Loucy (cell line): ENCODE results near the gene IQSEC1.

ENCODE experiments used
- CTCF ChIP-seq: fragments of 200-600 bp; sonication (generic); conservative IDR thresholded peaks from 2 replicates; pipeline ENCODE4 v1.5.1; 2014; ENCODE audit warnings: mild to moderate bottlenecking, antibody characterized with exemption, low read length
- EZH2phosphoT487 ChIP-seq: fragments of 200-600 bp; IDR thresholded peaks from 2 replicates; pipeline ENCODE4 v1.6.1; 2018; ENCODE audit warnings: antibody characterized with exemption, mild to moderate bottlenecking, moderate library complexity, borderline replicate concordance

DNA sequence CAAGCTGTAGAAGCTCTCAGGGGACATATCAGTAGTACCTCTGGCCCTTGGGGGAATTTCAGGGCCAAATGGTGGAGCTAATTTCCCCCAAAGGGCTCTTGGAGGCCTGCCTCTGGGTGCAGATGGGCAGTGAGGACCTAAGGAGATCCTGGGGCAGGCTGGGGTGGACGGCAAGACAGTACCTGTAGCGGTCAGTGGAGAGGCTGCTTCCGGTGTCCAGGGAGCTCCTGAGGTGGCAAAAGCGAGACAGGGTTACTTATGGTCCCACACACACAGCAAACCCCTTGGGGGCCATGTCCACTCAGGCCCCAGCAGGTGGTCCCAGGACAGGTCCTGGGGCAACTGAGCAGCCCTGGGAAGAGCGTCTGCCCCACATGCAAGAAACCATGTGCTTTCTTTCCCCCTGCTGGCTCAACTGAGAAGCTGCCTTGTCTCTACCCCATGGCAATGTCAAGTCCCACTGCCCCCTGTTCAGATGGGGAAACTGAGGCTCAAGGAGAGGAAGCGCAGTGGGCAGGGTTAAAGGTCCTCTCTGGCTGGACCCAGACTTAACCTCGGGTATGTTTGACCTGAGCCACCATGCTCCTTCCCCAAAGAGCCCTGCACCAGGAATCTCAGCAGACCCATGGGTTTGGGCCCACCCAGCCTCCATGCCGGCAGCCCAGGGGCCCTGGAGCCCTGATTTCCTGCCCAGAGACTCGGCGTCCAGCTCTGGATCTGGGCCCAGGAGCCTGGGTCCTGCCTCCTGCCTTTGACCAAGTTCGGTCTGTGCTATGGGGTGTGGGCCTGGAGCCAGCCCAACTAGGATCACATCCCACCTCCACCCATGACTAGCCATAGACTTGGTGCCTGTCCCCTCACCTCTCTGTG, 25.7 kb downstream of the IQSEC1 start:
- TF ChIP-seq CTCF (peak; percentile 38; the same call in 1 of the 2 replicates), EZH2phosphoT487 (no peak)
